HG02642 (cell line): ENCODE data around the gene SNAPC2.

Source experiments
- ATAC-seq: cut with Tn5 transposase; IDR thresholded peaks from one replicate; pipeline ENCODE4 v1.9.1; 2021; ENCODE audit warnings: mild to moderate bottlenecking; ENCODE audit not compliant: unreplicated experiment, poor library complexity

Gene SNAPC2

GRCh38 chr19:7962644-7963268, 42.6 kb downstream of the SNAPC2 start:
- no peak for ATAC-seq

- ATAC-seq = no peak
These were observed 43.4 kb downstream of the SNAPC2 start for GRCh38 chr19:7963566-7963965.

- ATAC-seq = no peak
These were observed 45.2 kb downstream of the SNAPC2 start for GRCh38 chr19:7965259-7965841.

GRCh38 chr19:7965921-7966665, 46.0 kb downstream of the SNAPC2 start:
- ATAC-seq = no peak

GRCh38 chr19:7968008-7968795, 48.1 kb downstream of the SNAPC2 start:
- ATAC-seq = no peak

GRCh38 chr19:7968796-7969554, 48.8 kb downstream of the SNAPC2 start:
- no peak for ATAC-seq

- no peak for ATAC-seq
These were observed 49.4 kb downstream of the SNAPC2 start for GRCh38 chr19:7969555-7969939.

GRCh38 chr19:7970716-7971448, 50.7 kb downstream of the SNAPC2 start:
- no peak for ATAC-seq

GRCh38 chr19:7971553-7972520, 51.7 kb downstream of the SNAPC2 start:
- no peak for ATAC-seq
